Astrocyte of the cerebellum (primary cell): ENCODE results near the gene WHAMM.
"Not testable (repeated sequence)": the region's sequence is repeated elsewhere in the genome, so short reads cannot be mapped to it uniquely, and the experiment has no call there.

Experiments
- DNase-seq: peaks from one replicate; pipeline ENCODE4 v3.0.0-alpha.2; 2011; ENCODE audit warnings: low read depth
- H3K4me3 ChIP-seq: 2 replicates; pipeline ENCODE4 v1.5.1; 2011; ENCODE audit warnings: mild to moderate bottlenecking, low read depth, low read length, moderate library complexity
- CTCF ChIP-seq: IDR thresholded peaks from 2 replicates; pipeline ENCODE4 v1.5.1; 2012; ENCODE audit warnings: low read length, low read depth, moderate library complexity, mild to moderate bottlenecking; ENCODE audit errors: missing control alignments
- in situ Hi-C: cut with HindIII; loops from 2 replicates; pipeline ENCODE4 v1.10.0; 2017; ENCODE audit warnings: low sequenced_read_pairs

WHAMM gene

GRCh38 chr15:82862886-82863285 is 53.5 kb downstream of the WHAMM start:
- no peak for DNase-seq
- in situ Hi-C loops: no loop called here
- no peak for TF ChIP-seq CTCF
- no peak overlapping the region for H3K4me3 ChIP-seq

- H3K4me3 ChIP-seq: no peak overlapping the region
- TF ChIP-seq CTCF: no peak
- in situ Hi-C loops: no loop called here
- no peak for DNase-seq
These were observed 55.5 kb downstream of the WHAMM start for GRCh38 chr15:82864967-82865366.

GRCh38 chr15:82865581-82865980 is 56.2 kb downstream of the WHAMM start:
- H3K4me3 ChIP-seq, in situ Hi-C loops, DNase-seq: not testable (repeated sequence)

GRCh38 chr15:82865981-82866380 is 56.6 kb downstream of the WHAMM start:
- DNase-seq, H3K4me3 ChIP-seq, in situ Hi-C loops: not testable (repeated sequence)

GRCh38 chr15:82870727-82871320 is 61.4 kb downstream of the WHAMM start:
- in situ Hi-C loops: no loop called here
- no peak for DNase-seq
- TF ChIP-seq CTCF: no peak
- H3K4me3 ChIP-seq: no peak overlapping the region

- no peak overlapping the region for H3K4me3 ChIP-seq
- in situ Hi-C loops: no loop called here
- no peak for TF ChIP-seq CTCF
- no peak for DNase-seq
These were observed 61.9 kb downstream of the WHAMM start for GRCh38 chr15:82871358-82871757.

- in situ Hi-C loops: no loop called here
- no peak overlapping the region for H3K4me3 ChIP-seq
These were observed 62.5 kb downstream of the WHAMM start for GRCh38 chr15:82871832-82872484.

More at GRCh38 chr15:82871832-82872484, 62.5 kb downstream of the WHAMM start:
- DNase-seq: no peak
- TF ChIP-seq CTCF: no peak
